ENCODE measurements around the gene ITSN2.

ITSN2 gene

DNA sequence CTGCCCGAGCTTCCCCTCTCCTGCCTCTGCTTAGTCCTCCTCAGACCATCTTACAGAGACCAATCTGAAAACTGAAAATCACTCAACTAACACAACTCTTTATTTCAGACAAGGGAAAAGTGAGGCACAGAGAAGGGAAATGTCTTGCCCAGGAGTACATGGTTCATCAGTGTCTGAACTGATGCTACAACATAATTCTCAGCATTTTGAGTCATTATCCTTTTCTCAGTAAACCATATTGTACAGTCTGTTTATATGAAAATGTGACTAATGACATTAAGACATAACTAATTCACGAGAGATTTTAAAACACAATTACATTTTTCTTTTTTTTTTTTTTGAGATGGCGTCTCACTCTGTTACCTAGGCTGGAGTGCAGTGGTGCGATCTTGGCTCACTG, 62.7 kb downstream of the ITSN2 start:
- TF ChIP-seq, protein P1, sequence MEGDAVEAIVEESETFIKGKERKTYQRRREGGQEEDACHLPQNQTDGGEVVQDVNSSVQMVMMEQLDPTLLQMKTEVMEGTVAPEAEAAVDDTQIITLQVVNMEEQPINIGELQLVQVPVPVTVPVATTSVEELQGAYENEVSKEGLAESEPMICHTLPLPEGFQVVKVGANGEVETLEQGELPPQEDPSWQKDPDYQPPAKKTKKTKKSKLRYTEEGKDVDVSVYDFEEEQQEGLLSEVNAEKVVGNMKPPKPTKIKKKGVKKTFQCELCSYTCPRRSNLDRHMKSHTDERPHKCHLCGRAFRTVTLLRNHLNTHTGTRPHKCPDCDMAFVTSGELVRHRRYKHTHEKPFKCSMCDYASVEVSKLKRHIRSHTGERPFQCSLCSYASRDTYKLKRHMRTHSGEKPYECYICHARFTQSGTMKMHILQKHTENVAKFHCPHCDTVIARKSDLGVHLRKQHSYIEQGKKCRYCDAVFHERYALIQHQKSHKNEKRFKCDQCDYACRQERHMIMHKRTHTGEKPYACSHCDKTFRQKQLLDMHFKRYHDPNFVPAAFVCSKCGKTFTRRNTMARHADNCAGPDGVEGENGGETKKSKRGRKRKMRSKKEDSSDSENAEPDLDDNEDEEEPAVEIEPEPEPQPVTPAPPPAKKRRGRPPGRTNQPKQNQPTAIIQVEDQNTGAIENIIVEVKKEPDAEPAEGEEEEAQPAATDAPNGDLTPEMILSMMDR (IDR thresholded peaks at IDR 0.05; ENCODE audit: low read depth, low read length) = no peak
- Histone ChIP-seq H3K9me3 (no peaks in the 10 kb centered on the region), H3K4me1 (no peaks in the 10 kb centered on the region), H3K36me3 (peaks cover 16% of the 10 kb centered on the region), H3K27me3 (no peaks in the 10 kb centered on the region), H3K4me3 (ENCODE audit: low read depth, low read length) (no peak overlapping the region)
- no peak for DNase-seq

GRCh38 chr2:24287171-24287570, 73.2 kb downstream of the ITSN2 start:
- Histone ChIP-seq H3K36me3 (no peaks in the 10 kb centered on the region), H3K9me3 (no peaks in the 10 kb centered on the region)
- TF ChIP-seq, protein P1 (IDR thresholded peaks at IDR 0.05; ENCODE audit: low read depth, low read length) = no peak

GRCh38 chr2:24285484-24286152, 74.7 kb downstream of the ITSN2 start:
- H3K36me3 ChIP-seq = no peaks in the 10 kb centered on the region
- H3K27me3 ChIP-seq = no peaks in the 10 kb centered on the region
- DNase-seq = no peak
- TF ChIP-seq, protein P1 (IDR thresholded peaks at IDR 0.05; ENCODE audit: low read depth, low read length) = no peak
- no peaks in the 10 kb centered on the region for H3K9me3 ChIP-seq
- H3K4me1 ChIP-seq = no peaks in the 10 kb centered on the region
- no peak overlapping the region for H3K4me3 ChIP-seq (ENCODE audit: low read depth, low read length)

More at GRCh38 chr2:24287171-24287570, 73.2 kb downstream of the ITSN2 start:
- Histone ChIP-seq H3K4me3 (ENCODE audit: low read depth, low read length) (no peak overlapping the region), H3K27me3 (no peaks in the 10 kb centered on the region), H3K4me1 (no peaks in the 10 kb centered on the region)
- no peak for DNase-seq

GRCh38 chr2:24280645-24281044, 79.7 kb downstream of the ITSN2 start:
- no peaks in the 10 kb centered on the region for H3K4me1 ChIP-seq
- DNase-seq = no peak
- H3K4me3 ChIP-seq (ENCODE audit: low read depth, low read length) = no peak overlapping the region
- TF ChIP-seq, protein P1 (IDR thresholded peaks at IDR 0.05; ENCODE audit: low read depth, low read length) = no peak
- H3K36me3 ChIP-seq = no peaks in the 10 kb centered on the region
- no peaks in the 10 kb centered on the region for H3K27me3 ChIP-seq
- no peaks in the 10 kb centered on the region for H3K9me3 ChIP-seq

DNA sequence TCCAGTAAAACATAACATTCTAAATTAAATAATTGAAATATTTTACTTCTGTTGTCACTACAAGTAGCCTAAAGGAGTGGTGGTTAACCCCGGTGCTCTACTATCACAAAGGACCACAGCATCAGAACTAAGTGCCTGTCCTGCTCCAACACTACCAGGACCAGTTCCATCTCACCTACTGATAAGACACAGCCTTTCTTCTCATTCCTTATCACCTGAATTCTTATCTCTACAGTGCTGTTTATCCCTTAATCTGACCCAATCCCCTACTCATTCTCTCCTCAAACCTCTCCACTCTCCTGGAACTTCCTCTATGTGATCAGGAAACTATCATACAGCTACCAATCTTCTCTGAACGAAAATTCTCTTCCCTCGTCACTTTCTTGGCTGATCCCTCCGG, 80.2 kb downstream of the ITSN2 start:
- H3K9me3 ChIP-seq = no peaks in the 10 kb centered on the region
- H3K27me3 ChIP-seq = no peaks in the 10 kb centered on the region
- no peak overlapping the region for H3K4me3 ChIP-seq (ENCODE audit: low read depth, low read length)
- no peak for DNase-seq
- TF ChIP-seq, protein P1 (IDR thresholded peaks at IDR 0.05; ENCODE audit: low read depth, low read length) = no peak
- no peaks in the 10 kb centered on the region for H3K36me3 ChIP-seq
- no peaks in the 10 kb centered on the region for H3K4me1 ChIP-seq

GRCh38 chr2:24276349-24276899, 83.9 kb downstream of the ITSN2 start:
- no peaks in the 10 kb centered on the region for H3K36me3 ChIP-seq
- no peaks in the 10 kb centered on the region for H3K27me3 ChIP-seq
- no peaks in the 10 kb centered on the region for H3K9me3 ChIP-seq
- no peaks in the 10 kb centered on the region for H3K4me1 ChIP-seq
- no peak overlapping the region for H3K4me3 ChIP-seq (ENCODE audit: low read depth, low read length)
- TF ChIP-seq, protein P1 (IDR thresholded peaks at IDR 0.05; ENCODE audit: low read depth, low read length) = no peak
- no peak for DNase-seq

Measured in BE2C (cell line).